ENCODE measurements around the gene SLC22A7. TPM values are rescaled to one million over a fixed set of nuclear protein-coding genes. Genes with fewer than 3 reads are reported as not detected.

SLC22A7 gene
- polyA plus RNA-seq, 1 donor from 2014 or later: 2.3 TPM

DNA sequence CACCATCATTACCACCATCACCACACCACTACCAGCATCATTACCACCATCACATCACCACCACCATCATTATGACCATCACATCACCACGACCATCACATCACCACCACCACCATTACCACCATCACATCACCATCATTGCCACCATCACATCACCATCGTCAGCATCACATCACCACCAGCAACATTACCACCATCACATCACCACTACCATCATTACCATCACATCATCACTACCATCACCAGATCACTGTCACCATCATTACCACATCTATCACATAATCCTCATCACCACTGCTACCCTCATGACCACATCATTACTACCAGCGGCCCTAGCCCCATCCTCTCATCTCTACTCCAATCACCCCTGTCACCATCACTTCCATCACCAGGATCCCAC, 3.5 kb upstream of the SLC22A7 start:
- Histone ChIP-seq H3K36me3 (ENCODE audit: insufficient read depth, low read length) (no peaks in the 10 kb centered on the region), H4K20me1 (ENCODE audit: insufficient read depth) (no peaks in the 10 kb centered on the region), H3K4me3 (ENCODE audit: low read length) (no peak overlapping the region), H3F3A (ENCODE audit: insufficient read depth, low read length, poor library complexity, severe bottlenecking) (no peaks in the 10 kb centered on the region), H3K4me2 (ENCODE audit: low read length) (no peak overlapping the region), H3K27ac (ENCODE audit: low read length) (no peak overlapping the region), H3K9ac (ENCODE audit: low read length) (no peak overlapping the region), H3K9me2 (ENCODE audit: insufficient read depth, low read length) (no peaks in the 10 kb centered on the region), H3K27me3 (ENCODE audit: insufficient read depth, low read depth, low read length) (no peaks in the 10 kb centered on the region), H2AFZ (ENCODE audit: low read depth, low read length) (no peak overlapping the region), H3K79me2 (replicated peaks; ENCODE audit: insufficient read depth, low read length) (no peaks in the 10 kb centered on the region), H3K9me3 (ENCODE audit: low read length) (no peaks in the 10 kb centered on the region)
- TF ChIP-seq TAF1 (IDR thresholded peaks at IDR 0.05; ENCODE audit: low read depth) (no peak), EP300 (conservative IDR thresholded peaks at IDR 0.05; ENCODE audit: poor library complexity, severe bottlenecking) (no peak)
- TF ChIP-seq, protein P1, sequence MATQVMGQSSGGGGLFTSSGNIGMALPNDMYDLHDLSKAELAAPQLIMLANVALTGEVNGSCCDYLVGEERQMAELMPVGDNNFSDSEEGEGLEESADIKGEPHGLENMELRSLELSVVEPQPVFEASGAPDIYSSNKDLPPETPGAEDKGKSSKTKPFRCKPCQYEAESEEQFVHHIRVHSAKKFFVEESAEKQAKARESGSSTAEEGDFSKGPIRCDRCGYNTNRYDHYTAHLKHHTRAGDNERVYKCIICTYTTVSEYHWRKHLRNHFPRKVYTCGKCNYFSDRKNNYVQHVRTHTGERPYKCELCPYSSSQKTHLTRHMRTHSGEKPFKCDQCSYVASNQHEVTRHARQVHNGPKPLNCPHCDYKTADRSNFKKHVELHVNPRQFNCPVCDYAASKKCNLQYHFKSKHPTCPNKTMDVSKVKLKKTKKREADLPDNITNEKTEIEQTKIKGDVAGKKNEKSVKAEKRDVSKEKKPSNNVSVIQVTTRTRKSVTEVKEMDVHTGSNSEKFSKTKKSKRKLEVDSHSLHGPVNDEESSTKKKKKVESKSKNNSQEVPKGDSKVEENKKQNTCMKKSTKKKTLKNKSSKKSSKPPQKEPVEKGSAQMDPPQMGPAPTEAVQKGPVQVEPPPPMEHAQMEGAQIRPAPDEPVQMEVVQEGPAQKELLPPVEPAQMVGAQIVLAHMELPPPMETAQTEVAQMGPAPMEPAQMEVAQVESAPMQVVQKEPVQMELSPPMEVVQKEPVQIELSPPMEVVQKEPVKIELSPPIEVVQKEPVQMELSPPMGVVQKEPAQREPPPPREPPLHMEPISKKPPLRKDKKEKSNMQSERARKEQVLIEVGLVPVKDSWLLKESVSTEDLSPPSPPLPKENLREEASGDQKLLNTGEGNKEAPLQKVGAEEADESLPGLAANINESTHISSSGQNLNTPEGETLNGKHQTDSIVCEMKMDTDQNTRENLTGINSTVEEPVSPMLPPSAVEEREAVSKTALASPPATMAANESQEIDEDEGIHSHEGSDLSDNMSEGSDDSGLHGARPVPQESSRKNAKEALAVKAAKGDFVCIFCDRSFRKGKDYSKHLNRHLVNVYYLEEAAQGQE (IDR thresholded peaks at IDR 0.05; ENCODE audit: borderline replicate concordance): no peak

DNA sequence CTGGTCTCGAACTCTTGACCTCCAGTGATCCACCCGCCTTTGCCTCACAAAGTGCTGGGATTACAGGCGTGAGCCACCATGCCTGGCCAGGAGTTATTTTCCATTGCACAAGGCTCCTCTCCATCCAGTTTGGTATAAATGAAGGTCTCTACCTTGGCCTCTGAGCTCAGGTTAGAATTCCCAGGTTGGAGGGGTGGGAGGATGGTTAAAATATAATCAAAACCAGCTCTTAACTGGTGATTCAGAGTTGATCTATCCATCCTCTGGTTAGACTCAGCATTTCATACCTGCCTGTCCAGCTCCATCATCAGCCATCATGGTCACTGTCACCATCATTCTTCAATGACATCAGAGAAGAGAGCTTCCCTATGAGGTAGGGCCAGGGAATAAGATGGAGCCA, 2.6 kb upstream of the SLC22A7 start:
- Histone ChIP-seq H3K79me2 (replicated peaks; ENCODE audit: insufficient read depth, low read length) (no peaks in the 10 kb centered on the region), H3K4me3 (ENCODE audit: low read length) (no peak overlapping the region), H3K4me2 (ENCODE audit: low read length) (no peak overlapping the region), H4K20me1 (ENCODE audit: insufficient read depth) (no peaks in the 10 kb centered on the region), H3K36me3 (ENCODE audit: insufficient read depth, low read length) (no peaks in the 10 kb centered on the region), H3K27me3 (ENCODE audit: insufficient read depth, low read depth, low read length) (no peaks in the 10 kb centered on the region), H3K9ac (ENCODE audit: low read length) (no peak overlapping the region), H2AFZ (ENCODE audit: low read depth, low read length) (no peak overlapping the region), H3K9me2 (ENCODE audit: insufficient read depth, low read length) (no peaks in the 10 kb centered on the region), H3F3A (ENCODE audit: insufficient read depth, low read length, poor library complexity, severe bottlenecking) (no peaks in the 10 kb centered on the region), H3K27ac (ENCODE audit: low read length) (no peak overlapping the region), H3K9me3 (ENCODE audit: low read length) (no peaks in the 10 kb centered on the region)
- TF ChIP-seq RAD21 (conservative IDR thresholded peaks at IDR 0.05) (no peak), SMC3 (conservative IDR thresholded peaks at IDR 0.05; ENCODE audit: poor library complexity) (no peak), MXI1 (conservative IDR thresholded peaks at IDR 0.05; ENCODE audit: poor library complexity, severe bottlenecking) (no peak), POLR2AphosphoS5 (IDR thresholded peaks at IDR 0.05) (no peak), EP300 (conservative IDR thresholded peaks at IDR 0.05; ENCODE audit: poor library complexity, severe bottlenecking) (no peak), TAF1 (IDR thresholded peaks at IDR 0.05; ENCODE audit: low read depth) (no peak), EZH2 (IDR thresholded peaks at IDR 0.05; ENCODE audit: borderline replicate concordance, insufficient read depth, low read length, poor library complexity, severe bottlenecking) (no peak)
- TF ChIP-seq, protein P2, sequence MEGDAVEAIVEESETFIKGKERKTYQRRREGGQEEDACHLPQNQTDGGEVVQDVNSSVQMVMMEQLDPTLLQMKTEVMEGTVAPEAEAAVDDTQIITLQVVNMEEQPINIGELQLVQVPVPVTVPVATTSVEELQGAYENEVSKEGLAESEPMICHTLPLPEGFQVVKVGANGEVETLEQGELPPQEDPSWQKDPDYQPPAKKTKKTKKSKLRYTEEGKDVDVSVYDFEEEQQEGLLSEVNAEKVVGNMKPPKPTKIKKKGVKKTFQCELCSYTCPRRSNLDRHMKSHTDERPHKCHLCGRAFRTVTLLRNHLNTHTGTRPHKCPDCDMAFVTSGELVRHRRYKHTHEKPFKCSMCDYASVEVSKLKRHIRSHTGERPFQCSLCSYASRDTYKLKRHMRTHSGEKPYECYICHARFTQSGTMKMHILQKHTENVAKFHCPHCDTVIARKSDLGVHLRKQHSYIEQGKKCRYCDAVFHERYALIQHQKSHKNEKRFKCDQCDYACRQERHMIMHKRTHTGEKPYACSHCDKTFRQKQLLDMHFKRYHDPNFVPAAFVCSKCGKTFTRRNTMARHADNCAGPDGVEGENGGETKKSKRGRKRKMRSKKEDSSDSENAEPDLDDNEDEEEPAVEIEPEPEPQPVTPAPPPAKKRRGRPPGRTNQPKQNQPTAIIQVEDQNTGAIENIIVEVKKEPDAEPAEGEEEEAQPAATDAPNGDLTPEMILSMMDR (IDR thresholded peaks at IDR 0.05; ENCODE audit: poor library complexity, severe bottlenecking): no peak
- TF ChIP-seq, protein P1 (IDR thresholded peaks at IDR 0.05; ENCODE audit: borderline replicate concordance): no peak

All from neural cell (in vitro differentiated cells).